Measurements from ENCODE around the gene ORMDL3. TPM values are rescaled to one million over a fixed set of nuclear protein-coding genes. Genes with fewer than 3 reads are reported as not detected.
"Not testable (repeated sequence)": the region's sequence is repeated elsewhere in the genome, so short reads cannot be mapped to it uniquely, and the experiment has no call there.

ORMDL3 gene
- total and polyA plus RNA-seq, 4 donors = 38.6 to 76.7 (median 63.9) TPM

- no peaks in the 10 kb centered on the region for H3K9me3 ChIP-seq (ENCODE audit: control insufficient read depth in 4 of 4, insufficient read depth in 3 of 4, low read length in 3 of 4)
- 46 to 63% methylated on average over 2 of the region's 2 CpGs for WGBS, 2 donors
- no peaks in the 10 kb centered on the region for H3K27me3 ChIP-seq (ENCODE audit: control insufficient read depth in 3 of 3, insufficient read depth in 3 of 3, low read length in 2 of 3)
- no peaks in the 10 kb centered on the region for H3K36me3 ChIP-seq (ENCODE audit: control insufficient read depth in 4 of 4, insufficient read depth in 4 of 4, low read length in 4 of 4)
- ATAC-seq (ENCODE audit: insufficient read depth, low FRiP score) = no peak
- no peak overlapping the region for H3K9ac ChIP-seq (ENCODE audit: insufficient read depth in 1 of 2, low read length in 2 of 2)
- TF ChIP-seq CTCF (IDR thresholded peaks at IDR 0.05; ENCODE audit: control extremely low read depth, extremely low read depth) = no peak
- H3K4me3 ChIP-seq = no peak overlapping the region
- peak in 2 of 3 donors; percentile 24 to 34 for DNase-seq
- peak overlapping the region in 1 of 2 donors; percentile 72 for H3K27ac ChIP-seq (ENCODE audit: low read depth in 1 of 2, low read length in 1 of 2)
- peaks cover 0 to 18% (median 0%) of the 10 kb centered on the region in 5 donors for H3K4me1 ChIP-seq (ENCODE audit: control insufficient read depth in 5 of 5, insufficient read depth in 5 of 5, low read length in 5 of 5)
Observed at GRCh38 chr17:39949028-39949427, 21.6 kb upstream of the ORMDL3 start.

GRCh38 chr17:39948489-39948828, 21.1 kb upstream of the ORMDL3 start:
- DNase-seq; H3K9ac ChIP-seq (ENCODE audit: insufficient read depth in 1 of 2, low read length in 2 of 2); H3K4me3 ChIP-seq; H3K9me3 ChIP-seq (ENCODE audit: control insufficient read depth in 4 of 4, insufficient read depth in 3 of 4, low read length in 3 of 4); H3K27me3 ChIP-seq (ENCODE audit: control insufficient read depth in 3 of 3, insufficient read depth in 3 of 3, low read length in 2 of 3); H3K36me3 ChIP-seq (ENCODE audit: control insufficient read depth in 4 of 4, insufficient read depth in 4 of 4, low read length in 4 of 4); ATAC-seq (ENCODE audit: insufficient read depth, low FRiP score): not testable (repeated sequence)
- 70 to 75% methylated on average over 5 of the region's 5 CpGs for whole genome bisulfite sequencing, 2 donors
- Histone ChIP-seq H3K27ac (ENCODE audit: low read depth in 1 of 2, low read length in 1 of 2) (peak overlapping the region in 1 of 2 donors; percentile 87), H3K4me1 (ENCODE audit: control insufficient read depth in 5 of 5, insufficient read depth in 5 of 5, low read length in 5 of 5) (peaks cover 0 to 16% (median 0%) of the 10 kb centered on the region in 5 donors)

GRCh38 chr17:39946551-39947330, 19.3 kb upstream of the ORMDL3 start:
- DNase-seq = no peak
- WGBS, 2 donors = 84 to 88% methylated on average over 15 of the region's 15 CpGs

GRCh38 chr17:39944393-39944711, 17.0 kb upstream of the ORMDL3 start:
- H3K36me3 ChIP-seq (ENCODE audit: control insufficient read depth in 4 of 4, insufficient read depth in 4 of 4, low read length in 4 of 4) = no peaks in the 10 kb centered on the region
- no peak for ATAC-seq (ENCODE audit: insufficient read depth, low FRiP score)
- 80 to 82% methylated on average over 10 to 16 of the region's 16 CpGs for WGBS, 2 donors

More at GRCh38 chr17:39946551-39947330, 19.3 kb upstream of the ORMDL3 start:
- Histone ChIP-seq H3K4me3 (no peak overlapping the region), H3K27me3 (ENCODE audit: control insufficient read depth in 3 of 3, insufficient read depth in 3 of 3, low read length in 2 of 3) (no peaks in the 10 kb centered on the region), H3K9me3 (ENCODE audit: control insufficient read depth in 4 of 4, insufficient read depth in 3 of 4, low read length in 3 of 4) (no peaks in the 10 kb centered on the region), H3K9ac (ENCODE audit: insufficient read depth in 1 of 2, low read length in 2 of 2) (no peak overlapping the region), H3K36me3 (ENCODE audit: control insufficient read depth in 4 of 4, insufficient read depth in 4 of 4, low read length in 4 of 4) (no peaks in the 10 kb centered on the region), H3K27ac (ENCODE audit: low read depth in 1 of 2, low read length in 1 of 2) (no peak overlapping the region), H3K4me1 (ENCODE audit: control insufficient read depth in 5 of 5, insufficient read depth in 5 of 5, low read length in 5 of 5) (peaks cover 0 to 10% (median 0%) of the 10 kb centered on the region in 5 donors)
- ATAC-seq (ENCODE audit: insufficient read depth, low FRiP score) = no peak
- TF ChIP-seq CTCF (IDR thresholded peaks at IDR 0.05; ENCODE audit: control extremely low read depth, extremely low read depth) = no peak

More at GRCh38 chr17:39944393-39944711, 17.0 kb upstream of the ORMDL3 start:
- TF ChIP-seq CTCF (IDR thresholded peaks at IDR 0.05; ENCODE audit: control extremely low read depth, extremely low read depth) = no peak
- no peak overlapping the region for H3K27ac ChIP-seq (ENCODE audit: low read depth in 1 of 2, low read length in 1 of 2)
- no peak overlapping the region for H3K9ac ChIP-seq (ENCODE audit: insufficient read depth in 1 of 2, low read length in 2 of 2)
- no peak overlapping the region for H3K4me3 ChIP-seq
- no peaks in the 10 kb centered on the region for H3K27me3 ChIP-seq (ENCODE audit: control insufficient read depth in 3 of 3, insufficient read depth in 3 of 3, low read length in 2 of 3)
- no peaks in the 10 kb centered on the region for H3K9me3 ChIP-seq (ENCODE audit: control insufficient read depth in 4 of 4, insufficient read depth in 3 of 4, low read length in 3 of 4)
- no peak for DNase-seq
- H3K4me1 ChIP-seq (ENCODE audit: control insufficient read depth in 5 of 5, insufficient read depth in 5 of 5, low read length in 5 of 5) = peaks cover 0 to 8% (median 5%) of the 10 kb centered on the region in 5 donors

Data from lung (tissue), 12 donors.